Aorta (tissue), 5 donors: Measurements from ENCODE around the gene THBS4. TPM values are rescaled to one million over a fixed set of nuclear protein-coding genes. Genes with fewer than 3 reads are reported as not detected.

Source experiments
- ATAC-seq: fragments of 200-7000 bp; cut with Tn5 transposase; one replicate; pipeline ENCODE4 v1.9.1; 2022; ENCODE audit warnings: moderate library complexity; ENCODE audit not compliant: low FRiP score
- DNase-seq, 2 donors: peaks; one replicate each; pipeline ENCODE4 v3.0.0-alpha.2; 2020
- H3K27ac ChIP-seq, 2 donors: one replicate each; pipeline ENCODE4 v1.5.1; 2013; ENCODE audit warnings: low read length in 2 of 2, mild to moderate bottlenecking in 2 of 2, moderate library complexity in 2 of 2, control low read depth in 1 of 2, inconsistent platforms in 1 of 2, low read depth in 1 of 2
- H3K27me3 ChIP-seq, 2 donors: one replicate each; pipeline ENCODE4 v1.6.1; 2013; ENCODE audit warnings: control low read depth in 1 of 2, low read length in 1 of 2, mild to moderate bottlenecking in 1 of 2, moderate library complexity in 1 of 2; ENCODE audit not compliant: insufficient read depth in 2 of 2, control insufficient read depth in 1 of 2
- H3K36me3 ChIP-seq, 2 donors: one replicate each; pipeline ENCODE4 v1.6.1; 2013; ENCODE audit warnings: control low read depth in 1 of 2, low read length in 1 of 2, mild to moderate bottlenecking in 1 of 2; ENCODE audit not compliant: insufficient read depth in 2 of 2, control insufficient read depth in 1 of 2
- H3K4me1 ChIP-seq, 2 donors: one replicate each; pipeline ENCODE4 v1.6.1; 2013; ENCODE audit warnings: low read length in 2 of 2, control low read depth in 1 of 2, mild to moderate bottlenecking in 1 of 2, moderate library complexity in 1 of 2; ENCODE audit not compliant: insufficient read depth in 2 of 2, control insufficient read depth in 1 of 2
- H3K4me3 ChIP-seq, 2 donors: one replicate each; pipeline ENCODE4 v1.5.1; 2013; ENCODE audit warnings: low read length in 2 of 2, control low read depth in 1 of 2, mild to moderate bottlenecking in 1 of 2
- H3K9me3 ChIP-seq: one replicate; pipeline ENCODE4 v1.6.1; 2013; ENCODE audit warnings: mild to moderate bottlenecking, low read length; ENCODE audit not compliant: control insufficient read depth
- WGBS, 2 donors: extraction: QIAGEN DNeasy Blood & Tissue Kit; methylation state at CpG; one replicate each; pipeline ENCODE4 v1.1.7; 2013; 5-methylcytosine and 5-hydroxymethylcytosine counted together
- intact Hi-C, 2 donors: fragments of 100-400 bp; cut with DNase I; formaldehyde crosslinking; loops; one replicate each; pipeline versions ENCODE4 v1.14.2 to v1.15.0; 2022
- polyA plus RNA-seq, 2 donors: library from polyadenylated mRNA; stranded (reverse); fragments of 200-250 nt; gene quantifications; one replicate each; pipeline ENCODE4 v1.2.3, GENCODE V29; 2013
- total RNA-seq, 2 donors: library from RNA; stranded (reverse); fragmentation: NEBNext Ultra II Directional; extraction: Animal tissue kit (Norgen Biotek cat#: 25700); gene quantifications; one replicate each; pipeline ENCODE4 v1.2.1, GENCODE V29; 2021
- donor health status: healthy with polysubstance abuse.
- donor health status: Bipolar disorder and iron deficiency.
- donor health status: DM: no; HTN: no; CAD: no.
- donor health status: DM: no; HTN: no; CAD: no.
- donor health status: DM: yes; HTN: yes; CAD: no.

The THBS4 gene
- total and polyA plus RNA-seq, 4 donors = 0.36 to 23.6 (median 2.9) TPM; not detected in 1

DNA sequence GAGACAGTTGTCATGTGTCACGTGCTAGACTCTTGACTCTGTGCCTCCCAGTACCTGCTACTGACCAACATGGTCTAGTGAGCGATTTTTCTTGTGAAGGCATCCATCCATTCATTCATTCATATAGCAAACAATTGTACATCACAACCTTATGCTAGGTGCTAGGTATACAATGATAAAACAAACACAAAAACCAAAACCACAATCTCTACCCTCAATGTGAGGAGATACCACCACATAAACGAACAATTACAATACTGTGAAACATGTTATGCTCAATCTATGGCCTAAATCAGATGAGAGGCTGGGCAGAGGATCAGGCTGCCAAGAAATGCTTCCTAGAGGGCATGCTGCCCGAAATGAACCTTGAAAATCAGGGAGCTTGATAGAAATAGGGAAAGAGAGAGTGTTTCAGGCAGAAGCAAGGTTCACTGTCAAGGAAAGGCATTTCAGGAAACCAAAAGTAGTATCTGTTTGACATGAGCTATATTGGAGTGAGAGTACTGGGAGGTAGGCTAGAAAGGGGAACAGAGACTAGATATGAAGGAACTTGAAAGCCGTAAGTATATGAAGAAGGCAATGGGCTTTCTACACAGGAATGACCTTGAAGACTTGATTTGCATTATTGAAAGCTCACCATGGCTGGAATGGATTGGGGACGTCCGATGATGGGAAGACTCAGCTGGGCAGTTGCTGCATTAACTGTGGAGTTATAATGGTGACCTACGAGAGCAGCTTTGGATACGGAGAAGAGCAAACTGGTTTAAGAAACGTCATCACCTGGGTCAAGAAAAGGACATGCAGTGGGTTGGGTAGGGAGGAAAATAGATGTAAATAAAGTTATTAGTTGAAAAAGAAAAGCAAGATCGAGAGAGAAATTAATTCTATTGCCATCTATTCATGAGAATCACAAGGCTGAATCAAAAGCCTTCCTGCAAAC lies 90.1 kb downstream of the THBS4 start:
- no peak for ATAC-seq
- Histone ChIP-seq H3K4me1 (no peaks in the 10 kb centered on the region), H3K9me3 (peaks cover 3% of the 10 kb centered on the region), H3K36me3 (no peaks in the 10 kb centered on the region), H3K27ac (no peak overlapping the region), H3K4me3 (no peak overlapping the region), H3K27me3 (no peaks in the 10 kb centered on the region)
- WGBS, 2 donors = 88 to 89% methylated on average over 11 of the region's 11 CpGs
- no peak for DNase-seq
- intact Hi-C loops = no loop called here

- H3K27me3 ChIP-seq = no peaks in the 10 kb centered on the region
- no peaks in the 10 kb centered on the region for H3K4me1 ChIP-seq
- no peak overlapping the region for H3K27ac ChIP-seq
- H3K9me3 ChIP-seq = peaks cover 3% of the 10 kb centered on the region
- DNase-seq (no peak), ATAC-seq (peak; percentile 44)
- H3K4me3 ChIP-seq = no peak overlapping the region
- no peaks in the 10 kb centered on the region for H3K36me3 ChIP-seq
- WGBS, 2 donors = 81 to 82% methylated on average over 4 of the region's 4 CpGs
- intact Hi-C loops = no loop called here
These were observed 90.9 kb downstream of the THBS4 start for GRCh38 chr5:80125962-80126480.

GRCh38 chr5:80127116-80127552 lies 92.0 kb downstream of the THBS4 start:
- no peaks in the 10 kb centered on the region for H3K36me3 ChIP-seq
- H3K4me1 ChIP-seq = no peaks in the 10 kb centered on the region
- intact Hi-C loops = no loop called here
- H3K27me3 ChIP-seq = no peaks in the 10 kb centered on the region
- no peak overlapping the region for H3K4me3 ChIP-seq
- H3K27ac ChIP-seq = no peak overlapping the region
- H3K9me3 ChIP-seq = peaks cover 3% of the 10 kb centered on the region
- ATAC-seq = no peak
- 82 to 94% methylated on average over 4 of the region's 4 CpGs for WGBS, 2 donors
- DNase-seq = no peak

DNA sequence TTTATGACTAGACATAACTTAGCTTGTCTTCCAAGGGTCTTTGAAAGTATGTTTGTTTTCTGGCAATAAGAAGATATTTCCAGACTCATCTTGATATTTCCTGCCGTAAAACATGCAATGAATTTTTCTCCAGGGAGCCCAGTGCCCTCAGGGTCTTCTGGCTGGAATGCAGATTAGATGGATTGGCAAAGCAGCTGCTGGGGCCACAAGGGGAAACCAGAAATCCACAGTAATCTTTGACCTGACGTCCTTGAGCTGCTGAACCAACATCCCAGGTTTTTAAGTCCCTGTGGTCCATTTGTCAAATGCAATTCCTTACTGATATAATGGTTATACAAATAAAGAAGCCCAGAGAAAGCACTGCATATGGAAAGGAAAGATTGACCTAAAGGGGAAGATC lies 93.0 kb downstream of the THBS4 start:
- Histone ChIP-seq H3K27me3 (no peaks in the 10 kb centered on the region), H3K4me1 (no peaks in the 10 kb centered on the region), H3K4me3 (no peak overlapping the region), H3K27ac (no peak overlapping the region), H3K36me3 (no peaks in the 10 kb centered on the region), H3K9me3 (peaks cover 3% of the 10 kb centered on the region)
- 43 to 58% methylated on average over 2 of the region's 2 CpGs for WGBS, 2 donors
- intact Hi-C loops = no loop called here
- DNase-seq (no peak), ATAC-seq (no peak)

- WGBS, 2 donors = 61 to 72% methylated on average over 5 of the region's 5 CpGs
- intact Hi-C loops = no loop called here
- ATAC-seq = no peak
These were observed 94.0 kb downstream of the THBS4 start for GRCh38 chr5:80129146-80129545.

More at GRCh38 chr5:80129146-80129545, 94.0 kb downstream of the THBS4 start:
- no peaks in the 10 kb centered on the region for H3K36me3 ChIP-seq
- no peak overlapping the region for H3K4me3 ChIP-seq
- no peak for DNase-seq
- H3K4me1 ChIP-seq = no peaks in the 10 kb centered on the region
- no peaks in the 10 kb centered on the region for H3K27me3 ChIP-seq
- H3K9me3 ChIP-seq = peaks cover 3% of the 10 kb centered on the region
- no peak overlapping the region for H3K27ac ChIP-seq

Other genes with a start within 250 kb of the THBS4 start
- 10 to 100 TPM; 11.8 to 16.6 TPM for gene MTX3, start 44.1 kb upstream of the THBS4 start, total RNA-seq
- gene MTX3, start 44.1 kb upstream of the THBS4 start, polyA plus RNA-seq = 1 to 10 TPM; 6.5 to 9.3 TPM
- gene SERINC5, start 220.7 kb downstream of the THBS4 start, total RNA-seq = 10 to 100 TPM; 15.5 to 22.1 TPM
- 1 to 10 TPM; 1.4 to 1.7 TPM for gene SERINC5, start 220.7 kb downstream of the THBS4 start, polyA plus RNA-seq